ENCODE measurements around the gene CPLX4.

GRCh38 chr18:59352250-59352855 is 33.9 kb upstream of the CPLX4 start:
- TF ChIP-seq POLR2A (IDR thresholded peaks at IDR 0.05) (no peak), CTCF (IDR thresholded peaks at IDR 0.05) (no peak), EP300 (IDR thresholded peaks at IDR 0.05) (no peak)

Data from ovary (tissue), 3 donors.